CD4-positive, alpha-beta T cell treated with Interleukin-15 for 1 hour (primary cell): ENCODE data around the gene ATRN.

Source experiments
- DNase-seq: peaks from one replicate; pipeline ENCODE4 v3.0.0-alpha.2; 2020

ATRN gene

DNA sequence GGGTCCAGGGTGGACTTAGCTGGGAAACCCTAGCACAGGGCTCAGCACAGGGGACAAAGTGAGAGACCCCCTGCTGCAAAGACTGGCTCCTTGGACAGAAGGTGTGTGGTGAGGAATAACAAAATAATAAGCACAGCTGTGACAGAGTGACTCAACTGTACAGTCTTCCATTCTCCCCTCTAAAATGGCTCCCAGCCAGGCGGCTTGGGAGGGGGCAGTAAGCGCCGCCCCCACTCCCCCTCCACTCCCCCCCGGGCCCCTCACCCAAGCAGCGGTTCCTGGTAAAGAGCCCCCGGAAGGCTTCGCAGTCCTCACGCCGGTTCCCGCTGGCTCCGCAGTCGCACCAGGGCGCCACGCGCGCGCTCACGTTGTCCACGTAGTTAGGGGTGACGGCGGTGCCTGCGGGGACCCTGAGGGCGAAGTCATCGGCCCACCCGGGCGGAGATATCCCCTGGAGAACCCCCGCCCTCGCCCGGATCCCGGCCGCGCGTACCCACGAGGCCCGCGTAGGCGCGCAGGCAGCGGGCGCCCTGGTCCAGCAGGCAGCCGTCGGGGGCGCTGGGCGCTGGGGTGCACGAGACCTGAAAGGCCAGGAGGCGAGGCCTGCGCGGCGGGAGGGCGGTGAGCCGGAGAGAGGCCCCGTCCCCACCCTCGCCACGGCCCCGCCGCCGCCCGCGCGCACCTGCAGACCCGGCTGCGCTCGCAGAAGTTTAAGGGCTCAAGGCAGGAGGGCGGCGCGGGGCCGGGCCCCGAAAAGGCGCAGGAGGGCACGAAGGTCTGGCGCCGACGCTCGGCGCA is 189.6 kb downstream of the ATRN start:
- no peak for DNase-seq

DNA sequence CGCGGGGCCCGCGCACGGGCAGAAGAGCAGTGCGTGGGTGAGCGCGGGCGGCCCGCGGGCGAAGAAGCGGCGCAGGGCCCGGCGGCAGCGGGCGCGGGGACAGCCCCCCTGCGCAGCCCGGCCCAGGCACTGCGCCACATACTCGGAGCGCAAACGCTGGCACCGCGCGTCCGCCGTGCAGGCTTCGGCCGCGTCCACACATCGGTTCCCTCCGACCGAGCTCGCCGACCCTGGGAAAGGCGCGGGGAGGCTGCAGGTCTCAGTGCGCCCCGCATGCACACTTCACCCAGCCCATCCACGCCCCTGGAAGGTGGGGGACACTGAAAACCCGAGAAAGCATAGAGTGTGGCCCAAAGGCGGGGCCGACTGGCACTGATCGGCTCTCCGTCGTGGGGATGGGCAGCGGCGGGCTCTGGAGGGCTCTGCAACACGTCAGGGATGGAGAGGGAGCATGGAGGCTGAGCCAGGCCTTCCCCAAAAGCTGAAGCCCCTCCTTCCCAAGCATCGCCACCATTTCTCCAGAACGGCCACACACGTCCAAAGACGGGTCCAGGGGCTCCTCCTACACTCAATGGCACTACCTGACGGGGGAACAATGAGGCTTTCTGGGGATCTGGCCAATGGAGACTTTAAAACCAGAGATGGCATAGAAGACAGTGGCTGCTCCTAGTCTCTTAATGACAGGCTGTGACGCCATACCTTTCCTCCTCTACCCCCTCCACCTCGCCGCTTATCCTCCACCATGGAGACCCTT is 190.4 kb downstream of the ATRN start:
- DNase-seq = no peak

DNA sequence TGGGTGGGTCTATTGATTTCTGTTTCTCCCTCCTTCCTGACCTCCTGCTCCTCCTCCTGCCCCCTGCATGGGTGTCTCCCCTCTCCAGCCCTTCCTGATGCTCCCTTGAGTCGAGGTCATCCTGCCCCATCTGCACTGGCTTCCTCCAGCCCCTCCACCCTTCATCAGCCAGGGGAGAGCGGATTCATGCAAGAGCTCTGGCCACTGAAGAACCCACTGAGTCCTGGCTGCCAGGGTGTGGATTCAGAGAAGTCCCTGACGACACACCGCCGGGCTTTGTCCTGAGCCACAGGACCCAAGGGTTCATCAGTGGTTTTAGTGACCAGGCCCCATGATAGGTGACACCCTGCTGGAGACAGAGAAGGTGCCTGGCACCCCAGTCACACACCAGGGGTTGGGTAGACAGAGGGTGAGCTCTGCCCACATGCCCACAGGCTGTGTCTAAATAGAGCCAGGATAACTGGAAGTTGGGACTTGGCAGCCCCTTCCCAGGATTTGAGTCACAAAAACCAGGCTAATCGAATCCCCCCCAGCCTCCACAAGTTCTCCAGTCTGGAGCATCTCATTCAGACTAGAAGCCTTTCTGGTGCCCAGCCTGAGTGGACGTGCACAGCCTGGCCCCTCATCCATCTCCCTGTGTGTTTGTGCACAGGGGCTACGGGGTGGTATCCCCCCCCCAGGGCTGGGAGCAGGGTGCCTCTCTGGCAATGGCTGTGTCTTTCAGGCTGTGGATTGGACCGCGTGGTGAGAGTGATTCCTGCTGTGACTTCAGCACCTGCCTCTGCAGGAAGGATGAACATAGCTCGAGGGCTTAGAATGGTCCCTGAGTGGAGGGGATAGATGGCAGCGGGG is 191.2 kb downstream of the ATRN start:
- DNase-seq = no peak

DNA sequence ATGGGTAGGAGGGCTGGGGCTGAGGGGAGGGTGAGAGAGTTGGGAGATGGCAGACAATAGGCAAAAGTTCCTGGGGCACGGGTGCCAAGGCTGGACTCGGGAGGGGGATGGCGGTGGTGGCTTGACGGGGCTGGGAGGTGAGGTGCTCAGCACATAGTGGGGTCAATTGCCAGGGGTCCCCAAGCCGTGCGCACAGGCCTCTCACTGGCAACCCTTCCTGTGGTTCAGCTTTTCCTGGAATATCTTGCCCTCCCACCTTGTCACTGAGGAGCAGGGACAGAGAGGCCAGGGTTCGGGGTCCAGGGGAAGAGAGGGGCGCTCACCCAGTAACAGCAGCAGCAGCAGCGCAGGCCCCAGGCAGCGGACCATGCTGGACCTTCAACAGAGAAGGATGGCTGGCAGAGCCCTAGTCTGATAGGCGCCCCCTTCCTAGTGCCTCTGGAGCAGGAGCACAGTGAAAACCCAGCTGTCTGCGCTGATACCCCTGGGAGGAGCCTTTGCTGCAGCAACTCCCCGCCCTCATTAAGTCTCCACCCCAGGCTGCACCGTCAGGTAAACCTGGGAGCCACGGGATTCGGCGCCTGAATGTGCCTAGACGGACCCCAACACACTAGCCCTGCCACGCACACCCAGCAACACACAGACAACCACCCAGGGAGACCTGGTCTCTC is 192.3 kb downstream of the ATRN start, which contains the start of gene GFRA4:
TSS of gene GFRA4 (minus strand) at position 369 of the 671 bp plus-strand sequence. CDS start at position 369, 0 bp downstream.
- DNase-seq = no peak

DNA sequence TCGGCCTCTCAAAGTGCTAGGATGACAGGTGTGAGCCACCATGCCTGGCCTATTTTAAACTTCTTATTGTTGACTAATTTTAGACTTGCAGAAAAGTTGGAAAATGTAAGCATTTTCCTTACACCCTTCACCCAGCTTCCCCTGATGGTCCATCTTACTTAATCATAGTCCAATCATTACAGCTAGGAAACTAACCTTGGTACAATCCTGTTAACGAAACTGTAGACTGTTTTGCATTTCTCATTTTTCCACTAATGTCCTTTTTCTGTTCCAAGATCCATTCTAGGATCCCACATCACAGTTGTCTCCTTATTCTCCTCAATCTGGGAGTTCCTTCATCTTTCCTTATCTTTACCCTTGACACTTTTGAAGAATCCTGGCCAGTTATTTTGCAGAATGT is 193.0 kb downstream of the ATRN start:
- no peak for DNase-seq

DNA sequence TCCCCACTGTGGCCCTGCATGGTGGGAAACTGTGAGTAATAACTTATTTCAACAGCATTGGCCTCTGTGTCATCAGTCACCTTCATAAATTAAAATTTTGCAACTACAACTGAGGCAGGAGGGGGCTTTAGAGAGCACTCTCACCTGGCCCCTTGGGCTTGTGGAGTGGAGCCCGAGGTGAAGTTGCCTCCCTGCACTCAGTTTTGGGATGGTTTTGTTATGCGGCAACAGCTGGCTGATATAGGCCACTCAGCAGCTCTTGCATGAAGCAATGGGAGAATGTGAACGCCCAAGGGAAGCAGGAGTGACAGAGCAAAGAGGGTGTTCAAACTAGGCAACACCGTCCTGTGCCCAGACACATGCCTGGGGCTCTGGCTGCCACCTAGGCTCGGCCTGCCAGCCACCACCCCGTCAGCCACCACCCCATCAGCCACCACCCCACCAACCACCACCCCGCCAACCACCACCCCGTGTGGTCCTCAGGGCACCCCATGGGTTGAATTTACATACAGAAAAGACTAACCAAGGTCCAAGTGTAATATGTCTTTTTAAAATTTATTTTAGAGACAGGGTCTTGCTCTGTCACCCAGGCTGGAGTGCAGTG is 196.7 kb downstream of the ATRN start:
- no peak for DNase-seq

DNA sequence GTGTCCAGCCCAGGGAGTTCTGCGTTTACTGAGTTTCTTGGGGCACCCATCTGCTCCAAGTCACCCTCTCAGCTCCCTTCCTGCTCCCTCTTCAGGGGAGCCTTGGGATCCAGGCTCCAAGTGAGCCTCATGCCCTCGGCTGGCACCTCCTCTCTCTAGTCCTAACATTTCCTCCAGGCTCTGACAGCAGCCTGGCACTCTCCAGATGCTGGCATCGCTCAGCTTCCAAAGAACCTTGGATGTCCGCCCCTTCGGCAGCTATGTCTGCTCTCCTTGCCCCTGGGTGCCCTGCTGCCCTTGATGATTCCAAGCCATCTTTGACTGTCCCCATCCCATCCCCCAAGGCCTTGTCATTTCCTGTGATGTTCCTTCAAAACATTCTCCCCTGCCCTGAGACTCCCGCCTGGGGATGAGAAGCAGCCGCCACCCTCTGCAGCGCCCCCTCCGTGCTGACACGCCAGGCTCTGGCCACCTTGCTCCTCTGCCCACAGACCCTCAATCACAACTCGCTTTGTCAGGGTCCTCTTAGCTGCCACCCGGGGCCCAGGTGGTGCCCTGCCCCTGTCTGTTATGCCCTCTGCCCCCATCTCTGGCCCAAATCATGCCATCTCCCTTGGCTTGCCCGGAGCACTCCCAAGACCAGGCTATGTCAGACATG is 199.0 kb downstream of the ATRN start:
- no peak for DNase-seq

DNA sequence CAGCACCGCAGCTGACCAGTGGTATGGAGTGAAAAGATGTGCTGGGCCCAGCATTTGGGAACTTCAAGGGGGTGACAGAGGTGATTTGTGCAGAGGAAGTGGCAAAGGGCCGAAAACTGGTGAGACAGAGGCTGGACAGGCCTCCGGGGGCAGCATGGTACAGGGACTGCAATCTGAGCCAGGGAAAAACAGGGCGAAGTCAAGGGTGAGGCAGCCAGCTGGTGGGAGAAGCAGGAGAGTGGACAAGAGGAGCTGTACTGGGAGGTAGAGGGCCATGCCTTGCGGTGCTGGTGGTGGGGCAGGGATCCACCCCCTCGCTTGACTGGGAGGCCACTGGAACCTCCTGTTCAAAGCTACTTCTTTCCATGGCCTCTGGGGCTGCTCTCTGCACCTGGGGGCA is 199.7 kb downstream of the ATRN start:
- no peak for DNase-seq

DNA sequence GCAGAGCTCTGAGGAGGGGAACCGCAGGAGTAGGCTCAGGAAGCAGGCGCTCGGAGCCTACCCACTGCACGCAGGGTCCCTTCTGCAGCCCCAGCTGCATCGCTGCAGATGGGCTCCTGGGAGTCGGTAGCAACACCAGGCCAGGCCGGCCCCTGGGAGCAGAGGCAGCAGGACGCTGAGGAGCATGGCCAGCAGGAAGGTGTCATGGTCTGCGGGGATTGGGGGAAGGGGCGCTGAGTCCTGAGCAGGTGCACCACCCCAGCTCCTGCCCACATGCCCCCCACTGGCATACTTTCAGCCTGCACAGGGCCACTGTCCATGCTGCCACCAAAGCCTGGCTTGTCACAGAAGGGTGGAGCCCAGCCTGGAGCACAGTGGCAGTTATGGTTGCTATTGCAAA is 200.1 kb downstream of the ATRN start:
- no peak for DNase-seq

DNA sequence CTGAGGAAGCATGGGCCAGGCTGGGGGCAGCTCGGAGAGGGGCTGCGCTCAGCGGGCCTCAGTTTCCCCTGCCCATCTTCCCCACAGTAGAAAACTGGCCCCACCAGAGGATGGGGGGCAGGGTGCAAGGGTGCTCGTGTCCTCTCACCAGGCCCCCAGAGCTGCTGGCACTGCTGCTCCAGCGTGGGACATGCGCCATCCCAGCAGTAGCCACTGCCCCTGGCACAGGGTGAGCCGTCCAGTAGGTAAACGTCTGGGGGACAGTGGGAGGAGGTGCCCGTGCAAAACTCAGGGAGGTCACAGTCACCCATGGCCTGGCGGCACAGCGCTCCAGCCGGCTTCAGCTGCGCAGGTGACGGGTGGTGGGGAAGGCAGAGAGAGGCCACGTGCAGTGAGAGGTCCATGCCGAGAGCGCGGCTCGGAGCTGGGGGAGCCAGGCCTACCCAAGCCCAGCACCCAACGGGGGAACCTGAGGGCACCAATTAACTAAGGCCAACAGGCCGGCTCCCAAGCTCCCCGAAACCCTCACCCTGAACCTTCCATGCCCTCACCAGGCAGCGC is 201.2 kb downstream of the ATRN start:
- no peak for DNase-seq

DNA sequence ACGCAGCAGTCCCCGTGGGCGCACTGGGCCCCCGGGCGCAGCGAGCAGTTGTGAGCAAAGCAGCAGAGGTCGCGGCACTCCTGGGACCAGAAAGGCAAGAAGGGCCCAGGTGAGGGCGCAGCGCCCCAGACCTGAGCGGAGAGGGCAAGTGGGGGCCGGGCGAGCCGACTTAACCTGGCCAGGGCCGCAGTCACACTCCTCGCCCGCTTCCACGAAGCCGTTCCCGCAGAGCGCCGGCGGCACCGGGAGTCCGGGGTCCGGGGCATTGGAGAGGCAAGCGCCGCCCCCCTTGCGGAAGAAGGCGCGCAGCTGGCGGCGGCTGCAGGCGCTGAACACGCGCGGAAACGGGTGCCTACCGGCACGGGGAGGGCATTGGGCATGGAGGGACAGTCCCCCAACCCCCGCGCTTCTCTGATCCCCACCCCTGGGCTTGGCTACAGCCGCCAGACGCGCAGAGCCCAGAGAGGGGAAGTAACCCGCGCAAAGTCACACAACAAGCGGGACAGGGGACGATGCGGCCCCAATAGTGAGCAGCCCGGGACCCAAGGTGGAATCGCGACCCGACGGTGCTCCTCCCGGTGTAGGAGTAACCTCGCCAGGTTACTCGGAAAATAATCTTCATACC is 201.8 kb downstream of the ATRN start:
- no peak for DNase-seq

DNA sequence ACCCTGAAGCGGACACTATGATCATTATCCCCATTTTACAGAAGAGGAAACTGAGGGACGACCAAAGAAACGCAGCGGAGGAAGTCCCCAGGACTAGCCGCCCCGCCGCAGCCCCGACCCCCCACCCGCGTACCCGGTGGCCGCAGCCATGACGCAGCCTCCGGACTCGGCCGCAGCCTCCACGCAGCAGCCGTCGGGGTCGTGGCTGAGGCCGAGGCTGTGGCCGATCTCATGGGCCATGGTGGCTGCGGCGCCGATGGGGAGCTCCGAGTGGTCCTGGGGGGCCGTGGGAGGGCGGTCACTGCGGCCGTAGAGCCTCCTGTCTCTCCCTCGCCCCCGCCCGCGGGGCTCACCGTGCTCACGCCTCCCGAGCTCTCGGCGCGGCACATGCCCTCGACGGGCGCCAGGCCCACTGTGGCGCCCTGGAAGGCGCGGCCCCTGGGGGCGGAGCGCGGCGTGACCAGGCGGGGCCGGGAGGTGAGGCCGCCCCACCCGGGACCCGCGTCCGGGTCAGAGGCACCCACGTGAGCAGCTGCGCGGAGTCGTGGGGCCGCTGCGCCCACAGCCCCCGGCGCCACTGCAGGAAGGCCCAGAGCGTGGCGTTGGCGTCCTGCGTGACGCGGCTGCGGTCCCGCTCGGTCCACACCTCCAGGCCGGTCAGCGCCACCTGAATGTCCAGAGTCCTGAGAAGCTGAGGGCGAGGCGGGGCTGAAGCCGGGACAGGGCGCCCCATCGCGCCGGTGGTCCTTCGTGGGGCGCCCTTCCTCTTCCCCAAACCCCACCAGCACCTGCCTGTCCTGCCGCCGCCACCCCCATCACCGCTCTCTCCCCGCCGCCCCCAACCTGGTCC is 202.6 kb downstream of the ATRN start:
- no peak for DNase-seq

DNA sequence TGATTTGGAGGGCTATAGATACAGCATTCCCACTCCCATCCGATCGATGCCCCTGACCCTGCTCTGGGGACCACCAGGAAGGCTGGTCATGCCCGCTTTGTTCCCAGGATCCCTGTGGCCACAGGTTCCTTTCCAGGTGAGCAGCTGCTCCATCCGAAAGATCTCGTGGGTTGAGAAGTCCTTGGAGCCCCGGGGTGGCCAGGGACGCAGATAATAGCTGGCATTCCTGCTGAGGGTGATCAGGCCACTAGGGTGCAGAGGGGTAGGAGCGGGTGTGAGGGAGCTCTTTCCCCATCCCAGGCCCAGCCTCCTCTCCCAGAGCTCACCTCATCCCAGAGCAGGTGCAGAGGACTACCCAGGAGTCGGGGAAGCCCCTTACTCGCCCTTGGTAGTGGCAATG is 203.6 kb downstream of the ATRN start:
- DNase-seq = no peak

DNA sequence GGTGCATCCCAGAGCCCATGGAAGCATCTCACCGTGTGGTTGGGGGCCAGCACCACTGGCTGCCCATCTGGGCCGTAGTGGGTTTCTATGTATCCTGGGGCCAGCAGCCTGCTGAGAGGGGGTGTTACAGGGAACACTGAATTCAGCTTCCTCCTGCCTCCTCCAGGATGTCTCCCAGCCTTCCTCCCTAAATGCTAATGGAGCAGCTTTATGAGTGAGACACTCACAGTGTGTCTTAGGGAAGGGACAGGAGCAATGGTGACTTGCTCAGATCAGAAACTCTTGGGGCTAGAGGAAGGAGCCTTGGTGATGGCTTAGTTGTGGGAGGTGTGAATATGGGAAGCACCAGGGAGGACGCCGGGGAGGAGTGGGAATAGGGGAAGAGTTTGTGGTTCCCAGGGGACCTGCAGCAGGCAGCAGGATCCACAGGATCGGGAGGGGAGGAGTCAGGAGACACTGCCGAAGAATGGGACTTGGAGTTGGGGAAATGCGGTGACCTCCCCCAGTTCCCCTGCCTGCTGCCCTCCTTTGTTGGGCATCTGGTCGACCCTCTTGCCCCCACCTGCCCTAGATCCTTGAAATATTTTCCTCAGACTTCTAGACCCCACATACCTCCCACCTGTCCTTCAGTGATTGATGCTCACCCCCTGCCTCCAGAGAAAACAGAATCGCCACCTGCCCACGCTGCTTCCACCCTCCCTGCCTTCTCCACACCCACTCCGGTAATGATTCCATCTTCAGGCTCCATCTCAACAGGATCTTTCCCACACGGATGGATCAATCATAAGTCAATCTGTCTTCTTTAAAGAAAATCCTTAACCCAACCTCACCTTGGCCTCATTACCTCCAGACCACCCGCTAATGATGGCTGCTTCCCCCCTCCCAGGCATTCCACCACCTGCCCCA is 204.4 kb downstream of the ATRN start:
- DNase-seq = no peak

DNA sequence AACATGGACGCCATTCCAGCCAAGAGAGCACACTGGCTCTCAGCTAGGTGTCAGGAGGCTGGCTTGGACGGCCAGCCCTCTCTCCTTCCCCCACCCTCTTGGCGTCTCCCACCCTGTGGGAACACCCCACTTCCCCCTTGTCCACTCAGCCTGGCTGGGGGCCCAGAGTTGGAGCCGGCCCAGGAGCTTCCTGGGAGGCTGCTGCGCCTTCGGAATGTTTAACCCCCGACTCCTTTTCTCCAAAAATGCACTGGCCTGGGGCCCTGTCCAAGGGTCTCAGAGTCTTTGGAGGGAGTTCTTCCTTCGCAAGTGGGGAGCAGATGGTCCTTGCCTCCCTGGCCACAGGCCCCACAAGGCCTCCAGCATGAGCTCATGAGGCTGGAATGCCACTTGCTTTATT is 206.9 kb downstream of the ATRN start:
- DNase-seq = no peak

DNA sequence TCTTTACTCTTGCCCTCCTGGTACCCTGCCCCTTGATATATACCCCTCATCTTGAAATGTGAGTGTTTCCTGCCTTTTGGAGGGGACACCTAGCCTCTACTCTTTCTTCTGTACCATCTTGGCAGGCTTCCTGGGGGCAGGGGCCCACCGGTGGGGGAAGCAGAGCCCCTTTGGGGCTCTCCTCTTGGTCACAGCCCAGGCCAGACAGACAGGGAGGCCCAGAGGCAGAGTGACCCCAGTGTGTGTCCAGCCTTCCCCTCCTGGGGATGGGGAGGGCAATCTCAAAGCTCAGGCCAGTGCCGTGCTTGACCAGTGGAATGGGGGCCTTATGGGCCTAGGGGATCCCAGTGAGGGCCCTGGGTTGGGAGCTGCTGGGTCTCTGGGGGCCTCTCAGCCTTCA is 207.4 kb downstream of the ATRN start:
- DNase-seq = no peak

DNA sequence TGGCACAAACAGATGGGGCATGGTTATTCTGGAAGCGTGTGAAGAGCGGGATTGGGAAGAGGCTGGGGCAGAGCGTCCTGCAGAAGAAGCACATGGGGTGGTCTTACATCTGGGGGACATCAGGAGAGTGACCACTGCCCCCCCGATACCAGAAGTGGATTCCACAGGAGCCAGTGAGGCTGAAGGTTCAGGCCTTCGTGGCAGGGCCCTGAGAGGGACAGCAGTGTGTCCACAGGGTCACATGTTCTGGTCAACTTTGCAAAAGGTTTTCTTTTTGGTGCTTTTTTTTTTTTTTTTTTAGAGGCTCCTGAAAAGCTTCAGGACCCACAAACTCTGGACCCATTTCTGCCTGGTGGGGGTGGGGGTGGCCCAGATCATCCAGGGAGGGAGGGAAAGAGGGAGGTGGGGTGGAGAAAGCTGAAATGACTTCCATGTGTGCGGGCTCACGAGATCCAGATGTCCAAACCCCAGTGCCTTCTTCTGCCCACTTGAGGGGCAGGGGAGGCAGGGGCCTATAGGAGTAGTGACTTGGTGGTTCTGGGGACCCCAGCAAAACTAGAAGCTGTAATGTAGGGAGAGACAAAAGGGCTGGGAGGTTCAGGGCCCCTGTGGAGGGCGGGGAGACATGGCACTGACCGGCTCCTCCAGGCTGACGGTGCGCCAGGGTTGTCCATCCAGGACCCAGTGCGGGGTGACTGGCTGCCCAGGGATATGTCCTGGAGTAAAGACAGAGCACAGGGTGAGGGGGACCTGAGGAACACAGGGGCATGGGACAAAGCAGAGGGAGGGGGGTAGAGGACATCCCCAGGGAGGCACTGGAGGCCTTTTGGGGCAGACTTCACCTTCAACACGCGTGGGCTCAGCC is 208.3 kb downstream of the ATRN start:
- DNase-seq = no peak
